ENCODE results near the gene STK33.

GRCh38 chr11:8392886-8393285, 201.1 kb downstream of the STK33 start:
- no peak for TF ChIP-seq POLR2A (IDR thresholded peaks at IDR 0.05; ENCODE audit: low read length)
- TF ChIP-seq GATA1 (IDR thresholded peaks at IDR 0.05; ENCODE audit: low read depth, low read length): no peak

Data from erythroblast (primary cell).